Stimulated activated CD8-positive, alpha-beta memory T cell treated with anti-CD3 and anti-CD28 coated beads, Interleukin-4, amount 100 ng/mL, for 48 hours (primary cell): ENCODE data around the gene GLCCI1.
"Not testable (repeated sequence)": the region's sequence is repeated elsewhere in the genome, so short reads cannot be mapped to it uniquely, and the experiment has no call there.

Source experiments
- DNase-seq: peaks from one replicate; pipeline ENCODE4 v3.0.0-alpha.2; 2020

The GLCCI1 gene

DNA sequence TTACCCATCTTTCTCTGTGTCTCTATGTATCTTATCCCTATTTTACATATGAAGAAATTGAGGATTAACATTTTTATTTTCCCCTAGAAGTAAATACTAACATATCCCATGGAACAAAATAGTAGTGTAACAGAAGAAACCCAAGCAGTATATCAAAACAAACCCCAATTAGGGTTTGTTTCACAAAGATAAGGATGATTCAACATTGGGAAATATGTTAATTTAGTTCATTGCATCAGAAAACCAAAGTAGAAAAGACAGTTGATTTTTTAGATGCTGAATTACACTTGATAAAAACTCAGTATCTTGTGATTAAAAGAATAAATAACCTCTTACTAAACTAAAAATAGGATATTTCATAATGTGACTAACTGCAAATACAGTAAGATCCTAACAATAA lies 87.8 kb downstream of the GLCCI1 start:
- DNase-seq = no peak

DNA sequence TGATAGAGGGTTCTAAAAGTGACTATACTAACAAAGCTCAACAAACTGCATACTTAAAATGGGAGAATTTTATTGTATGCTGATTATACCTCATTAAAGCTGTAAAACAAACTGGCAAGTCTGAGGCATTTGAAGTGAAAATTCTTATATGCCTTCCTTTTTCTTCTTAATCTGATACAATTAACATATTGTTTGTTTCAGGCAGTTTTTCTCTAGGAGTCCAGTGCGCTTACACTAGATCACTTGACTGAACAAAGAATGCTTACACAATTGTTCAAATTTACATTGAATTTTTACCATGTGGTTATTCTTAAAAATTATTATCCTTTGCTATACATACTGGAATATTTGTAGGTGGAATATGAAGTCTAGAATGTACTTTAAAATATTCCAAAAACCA lies 89.0 kb downstream of the GLCCI1 start:
- no peak for DNase-seq

DNA sequence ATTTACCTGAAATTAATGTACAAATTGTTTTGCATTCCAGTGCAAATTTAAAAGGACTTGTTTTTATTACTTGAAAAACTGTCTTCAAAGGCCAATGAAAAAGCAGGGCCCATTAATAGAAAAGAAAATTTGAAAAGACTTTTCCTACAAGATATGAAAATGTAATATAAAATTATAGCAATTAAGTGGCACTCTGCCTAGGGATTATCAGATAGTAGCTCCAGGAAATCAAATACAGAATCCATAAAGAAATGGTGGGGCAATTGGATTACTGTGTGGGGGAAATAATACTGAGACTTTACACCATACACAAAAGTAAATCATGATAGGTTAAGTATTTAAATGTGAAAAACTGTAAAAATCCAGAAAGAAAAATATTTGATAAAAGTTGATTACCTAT lies 89.7 kb downstream of the GLCCI1 start:
- DNase-seq = no peak

DNA sequence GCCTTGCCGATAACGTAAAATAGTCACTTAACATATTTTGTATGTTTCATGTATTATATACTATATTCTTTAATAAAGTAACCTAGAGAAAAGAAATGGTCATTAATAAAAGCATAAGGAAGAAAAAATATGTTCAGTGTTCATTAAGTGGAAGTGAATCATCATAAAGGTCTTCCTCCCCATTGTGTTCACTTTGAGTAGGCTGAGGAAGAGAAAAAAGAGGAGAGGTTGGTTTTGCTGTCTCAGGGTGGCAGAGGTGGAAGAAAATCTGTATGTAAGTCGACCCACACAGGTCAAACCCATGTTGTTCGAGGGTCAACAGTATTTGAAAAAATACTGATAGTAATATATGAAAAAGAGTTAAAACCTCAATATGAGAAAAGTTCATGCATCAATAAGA lies 90.3 kb downstream of the GLCCI1 start:
- no peak for DNase-seq

DNA sequence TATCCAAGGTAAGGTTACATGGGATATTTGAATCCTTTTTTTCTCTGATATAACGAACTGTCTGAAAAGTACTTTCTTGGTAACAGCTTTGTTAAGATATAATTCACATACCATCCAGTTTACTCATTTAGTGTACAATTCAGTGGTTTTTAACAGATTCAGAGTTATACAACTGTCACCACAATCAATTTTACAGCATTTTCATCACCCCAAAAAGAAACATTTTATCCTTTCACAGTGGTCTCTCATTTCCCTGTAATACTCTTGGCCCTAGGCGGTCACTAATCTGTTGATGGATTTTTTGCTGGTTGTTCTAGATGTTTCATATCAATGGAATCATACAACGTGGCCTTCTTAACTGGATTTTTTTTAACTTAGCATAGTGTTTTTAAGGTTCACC lies 91.6 kb downstream of the GLCCI1 start:
- no peak for DNase-seq

DNA sequence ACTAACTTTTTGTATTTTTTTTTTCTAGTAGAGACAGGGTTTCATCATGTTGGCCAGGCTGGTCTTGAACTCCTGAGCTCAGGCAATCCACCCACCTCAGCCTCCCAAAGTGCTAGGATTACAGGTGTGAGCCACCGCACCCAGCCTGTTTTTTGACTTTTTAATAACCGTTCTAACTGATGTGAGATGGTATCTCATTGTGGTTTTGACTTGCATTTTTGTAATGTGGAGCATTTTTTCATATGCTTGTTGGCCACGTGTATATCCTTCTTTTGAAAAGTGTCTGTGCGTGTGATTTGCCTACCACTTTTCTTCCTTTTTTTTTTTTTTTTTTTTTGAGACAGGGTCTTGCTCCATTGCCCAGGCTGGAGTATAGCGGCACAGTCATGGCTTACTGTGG lies 94.7 kb downstream of the GLCCI1 start:
- DNase-seq = not testable (repeated sequence)

DNA sequence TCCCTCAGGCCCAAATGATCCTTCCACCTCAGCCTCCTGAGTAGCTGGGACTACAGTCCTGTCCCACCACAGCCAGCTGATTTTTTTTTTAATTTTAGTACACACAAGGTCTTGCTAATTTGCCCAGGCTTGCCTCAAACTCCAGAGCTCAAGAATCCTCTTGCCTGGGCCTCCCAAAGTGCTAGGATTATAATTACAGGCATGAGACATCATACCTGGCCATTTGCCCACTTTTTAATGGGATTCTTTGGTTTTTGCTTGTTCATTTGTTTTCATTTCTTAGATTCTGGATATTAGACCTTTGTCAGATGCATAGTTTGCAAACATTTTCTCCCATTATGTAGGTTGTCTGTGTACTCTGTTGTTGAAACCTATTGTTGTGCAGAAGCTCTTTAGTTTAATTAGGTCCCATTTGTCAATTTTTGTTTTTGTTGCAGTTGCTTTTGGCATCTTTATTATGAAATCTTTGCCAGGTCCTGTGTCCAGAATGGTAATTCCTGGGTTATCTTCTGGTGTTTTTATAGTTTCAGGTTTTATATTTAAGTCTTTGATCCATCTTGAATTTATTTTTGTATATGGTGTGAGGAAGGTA lies 95.2 kb downstream of the GLCCI1 start:
- DNase-seq = no peak

DNA sequence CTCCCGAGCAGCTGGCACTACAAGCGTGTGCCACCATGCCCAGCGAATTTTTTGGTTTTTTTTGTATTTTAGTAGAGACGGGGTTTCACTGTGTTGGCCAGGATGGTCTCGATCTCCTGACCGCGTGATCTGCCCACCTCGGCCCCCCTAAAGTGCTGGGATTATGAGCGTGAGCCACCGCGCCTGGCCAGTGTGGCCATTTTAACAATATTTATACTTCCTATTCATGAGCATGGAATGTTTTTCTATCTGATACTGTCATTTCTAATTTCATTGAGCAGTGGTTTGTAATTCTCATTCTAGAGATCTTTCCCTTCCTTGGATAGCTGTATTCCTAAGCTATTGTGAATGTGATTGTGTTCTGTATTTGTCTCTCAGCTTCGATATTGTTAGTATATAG lies 96.2 kb downstream of the GLCCI1 start:
- no peak for DNase-seq

DNA sequence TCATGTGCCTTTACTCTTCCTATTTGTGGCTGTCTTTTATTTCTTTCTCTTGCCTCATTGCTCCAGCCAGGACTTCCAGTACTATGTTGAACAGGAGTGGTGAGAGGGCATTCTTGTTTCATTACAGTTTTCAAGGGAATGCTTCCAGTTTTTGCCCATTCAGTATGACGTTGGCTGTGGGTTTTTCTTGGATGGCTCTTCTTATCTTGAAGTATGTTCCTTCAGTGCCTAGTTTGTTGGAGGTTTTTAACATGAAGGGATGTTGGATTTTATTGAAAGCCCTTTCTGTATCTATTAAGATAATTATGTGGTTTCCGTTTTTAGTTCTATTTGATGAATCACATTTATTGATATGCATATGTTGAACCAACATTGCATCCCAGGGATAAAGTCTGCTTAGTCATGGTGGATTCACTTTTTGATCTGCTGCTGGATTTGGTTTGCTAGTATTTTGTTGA lies 96.8 kb downstream of the GLCCI1 start:
- DNase-seq = no peak

DNA sequence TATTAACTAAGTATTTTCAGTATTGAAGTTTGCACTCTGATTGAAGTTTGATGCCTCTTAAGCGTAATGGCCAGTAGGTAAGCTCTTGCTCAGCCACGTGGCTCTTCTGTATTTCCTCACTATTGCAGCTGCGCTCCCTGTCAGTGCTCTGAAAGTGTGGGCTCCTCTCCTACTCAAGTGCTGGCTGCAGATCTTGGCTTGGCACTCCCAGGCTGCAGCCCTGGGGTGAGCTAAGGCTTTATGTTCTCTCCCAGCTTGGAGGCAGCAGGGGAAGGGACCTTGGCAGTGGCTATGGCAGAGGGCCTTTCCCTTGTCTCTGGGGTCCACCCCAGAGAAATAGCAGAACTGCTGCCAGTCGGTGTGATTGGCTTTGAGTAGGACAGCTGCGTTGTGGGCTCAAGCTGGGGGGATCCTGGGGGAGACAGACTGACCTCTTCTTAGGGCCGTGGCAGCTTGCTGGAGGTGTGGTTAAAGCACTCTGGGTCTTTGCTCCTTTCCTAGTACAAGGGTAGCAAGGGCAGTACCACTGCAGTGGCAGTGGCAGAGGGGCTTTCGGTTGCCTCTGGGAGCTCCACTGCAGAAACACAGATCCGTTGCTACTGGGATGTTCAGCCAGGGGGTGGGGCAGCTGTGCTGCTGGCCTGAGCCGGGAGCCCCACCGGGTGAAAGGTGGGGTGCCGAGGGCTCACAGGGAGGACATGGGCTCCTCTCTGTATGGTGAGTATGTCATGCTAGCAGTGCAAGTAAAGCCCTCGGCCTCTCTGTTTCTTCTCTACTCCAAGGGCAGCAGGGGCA lies 100.5 kb downstream of the GLCCI1 start:
- DNase-seq = no peak

DNA sequence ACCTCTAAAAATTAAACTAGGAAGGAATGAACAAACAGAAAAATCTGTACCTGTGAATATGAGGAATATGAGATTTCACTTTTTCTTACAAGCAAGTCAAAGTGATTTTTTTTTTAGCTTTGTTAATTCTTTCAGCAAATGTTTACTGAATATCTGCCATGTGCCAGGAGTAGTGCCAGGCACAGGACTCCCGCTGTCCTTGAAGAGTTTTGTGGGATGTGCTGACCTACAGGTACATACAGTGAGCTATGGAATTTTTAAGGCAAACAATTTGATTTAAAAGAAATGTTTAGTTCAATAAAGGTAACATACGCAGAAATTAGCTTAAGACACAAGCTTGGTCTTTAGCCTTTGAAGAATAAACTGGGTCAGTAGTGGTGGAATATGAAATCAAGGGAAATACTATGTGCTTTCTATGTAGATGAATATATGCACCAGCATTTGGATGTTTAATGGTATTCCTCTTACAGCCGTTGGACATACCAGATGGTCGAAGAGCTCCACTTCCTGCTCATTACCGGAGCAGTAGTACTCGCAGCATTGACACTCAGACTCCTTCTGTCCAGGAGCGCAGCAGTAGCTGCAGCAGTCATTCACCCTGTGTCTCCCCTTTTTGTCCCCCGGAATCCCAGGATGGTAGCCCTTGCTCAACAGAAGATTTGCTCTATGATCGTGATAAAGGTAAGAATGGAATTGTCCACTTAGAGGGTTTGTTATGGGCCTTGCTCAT lies 102.0 kb downstream of the GLCCI1 start:
- no peak for DNase-seq

DNA sequence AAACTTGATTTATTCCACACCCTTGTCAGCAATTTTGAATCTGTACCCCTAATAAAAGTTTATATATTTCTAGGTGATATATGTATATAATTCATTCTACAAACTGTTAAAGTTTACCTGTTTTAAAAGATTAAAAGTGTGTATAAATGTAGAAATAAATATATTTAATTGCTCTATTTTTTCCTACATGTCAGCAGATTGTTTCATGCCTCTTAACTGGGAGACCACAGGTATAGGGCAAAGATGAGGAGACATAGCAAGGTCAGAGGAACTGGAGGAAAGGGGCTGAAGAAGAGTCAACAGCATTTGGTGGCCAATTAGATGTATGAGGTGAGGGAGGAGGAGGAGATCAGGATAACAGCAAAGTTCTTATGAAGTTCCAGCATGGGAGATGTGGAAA lies 109.8 kb downstream of the GLCCI1 start:
- no peak for DNase-seq

DNA sequence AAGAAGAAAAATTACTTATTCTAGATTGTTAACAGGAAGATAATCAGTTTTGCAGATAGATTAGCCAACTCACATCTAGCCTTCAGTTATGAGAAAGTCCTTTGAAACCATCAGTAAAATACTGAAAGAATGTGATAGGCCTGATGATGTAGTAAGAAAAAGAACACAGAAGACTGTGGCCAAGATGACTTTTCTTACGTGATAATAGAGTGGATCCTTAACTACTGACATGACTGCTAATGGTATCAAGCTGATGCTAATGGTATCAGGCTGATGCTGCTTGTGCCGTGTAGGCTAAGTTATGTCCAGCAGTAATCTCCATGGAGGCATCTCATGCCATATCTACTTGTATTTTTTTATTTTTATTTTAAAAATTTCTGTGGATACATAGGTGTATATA lies 114.2 kb downstream of the GLCCI1 start:
- no peak for DNase-seq

DNA sequence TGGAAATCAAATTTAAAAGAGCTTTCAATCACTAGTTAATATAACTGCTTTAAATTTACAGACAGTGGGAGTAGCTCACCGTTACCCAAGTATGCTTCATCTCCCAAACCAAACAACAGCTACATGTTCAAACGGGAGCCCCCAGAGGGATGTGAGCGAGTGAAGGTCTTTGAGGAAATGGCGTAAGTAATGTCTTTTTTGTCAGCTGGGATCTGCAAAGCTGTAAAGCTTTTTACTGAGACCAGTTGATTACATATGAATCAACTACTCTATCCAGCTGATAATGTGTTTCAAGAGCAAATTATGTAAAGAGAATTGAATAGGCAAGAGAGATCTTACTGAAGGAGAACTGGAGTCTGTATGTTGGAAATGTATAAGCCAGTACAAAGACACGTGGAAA lies 116.2 kb downstream of the GLCCI1 start:
- DNase-seq = no peak

DNA sequence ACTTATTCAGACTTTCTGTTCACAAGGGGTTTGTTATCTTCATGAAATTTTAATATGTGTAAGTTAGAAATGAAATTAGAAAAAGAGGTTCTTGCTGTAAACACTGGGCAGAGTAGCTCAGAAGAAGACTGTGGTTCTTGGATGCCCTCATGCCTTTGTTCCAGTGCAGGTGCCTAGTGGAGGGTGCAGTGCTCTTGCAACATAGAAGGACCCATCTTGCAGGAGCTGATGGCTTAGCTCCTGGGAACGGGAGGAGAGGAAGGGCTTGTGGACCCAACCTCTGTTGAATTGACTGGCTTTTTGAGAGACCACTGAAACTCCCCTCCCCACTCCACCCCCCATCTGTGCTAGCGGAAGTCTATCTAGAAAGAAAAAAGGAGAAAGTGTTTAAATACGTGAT lies 116.8 kb downstream of the GLCCI1 start:
- no peak for DNase-seq

DNA sequence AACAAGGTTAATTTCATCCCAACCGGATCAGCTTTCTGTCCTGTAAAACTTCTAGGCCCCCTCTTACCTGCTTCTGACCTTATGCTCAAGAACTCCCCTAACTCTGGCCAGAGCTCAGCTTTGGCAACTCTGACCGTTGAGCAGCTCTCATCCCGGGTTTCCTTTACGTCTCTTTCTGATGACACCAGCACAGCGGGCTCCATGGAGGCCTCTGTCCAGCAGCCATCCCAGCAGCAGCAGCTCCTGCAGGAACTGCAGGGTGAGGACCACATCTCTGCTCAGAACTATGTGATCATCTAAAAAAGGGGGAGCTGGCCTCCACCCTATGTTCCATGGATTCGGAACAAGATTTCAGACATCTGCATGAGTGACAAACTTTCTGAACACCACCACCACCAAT lies 117.6 kb downstream of the GLCCI1 start:
- DNase-seq = no peak

DNA sequence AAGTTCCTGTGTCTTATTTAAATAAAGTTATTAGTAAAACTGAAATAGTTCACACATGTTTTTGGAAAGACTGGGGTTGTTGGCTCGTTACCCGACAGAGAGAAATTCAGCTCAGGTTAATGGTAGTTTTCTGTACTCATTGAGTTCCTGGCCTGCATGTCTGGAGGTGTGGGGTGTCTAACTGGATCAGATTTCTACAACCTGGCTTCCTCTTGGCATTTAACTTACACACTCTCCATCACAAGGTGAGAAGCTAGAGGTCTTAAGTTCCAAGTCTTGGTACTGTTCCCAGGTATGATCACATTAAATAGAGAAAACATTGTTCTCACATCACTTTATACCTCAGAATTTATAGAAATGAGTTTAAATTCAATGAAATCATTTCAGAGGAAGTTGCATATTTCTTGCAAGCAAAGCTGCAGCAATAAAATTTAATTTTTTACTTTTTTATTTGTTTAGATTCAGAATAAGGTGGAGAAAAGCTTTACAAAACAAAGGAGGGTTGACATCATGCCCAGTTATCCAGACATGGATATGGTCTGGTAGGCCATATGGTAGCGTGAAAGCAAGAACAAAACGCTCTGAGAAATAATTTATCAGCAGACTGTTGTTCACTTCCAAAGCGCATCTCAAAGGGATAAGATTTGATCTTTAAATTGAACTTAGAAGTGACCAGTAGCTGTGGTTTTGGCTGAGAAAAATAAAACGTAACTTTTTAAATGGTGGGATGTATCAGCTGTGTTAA lies 120.6 kb downstream of the GLCCI1 start:
- no peak for DNase-seq

DNA sequence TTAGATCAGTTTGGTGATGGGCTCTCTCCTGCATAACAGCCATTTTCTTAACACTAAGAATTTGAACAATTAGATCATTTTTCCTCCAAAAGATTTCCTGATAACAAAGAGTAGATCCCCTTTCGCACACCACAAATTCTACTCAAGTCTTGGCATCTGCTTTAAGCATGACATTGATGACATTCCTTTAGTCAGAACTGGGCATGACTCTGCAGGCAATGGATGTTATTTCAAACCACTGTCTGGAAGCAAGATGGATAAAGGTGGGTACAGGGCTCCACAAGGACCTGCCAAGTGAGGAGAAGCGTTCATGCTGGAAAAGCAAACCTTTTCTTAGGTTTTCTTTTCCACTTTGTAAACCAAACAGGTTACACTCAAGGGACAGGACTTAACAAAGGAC lies 123.5 kb downstream of the GLCCI1 start:
- no peak for DNase-seq

DNA sequence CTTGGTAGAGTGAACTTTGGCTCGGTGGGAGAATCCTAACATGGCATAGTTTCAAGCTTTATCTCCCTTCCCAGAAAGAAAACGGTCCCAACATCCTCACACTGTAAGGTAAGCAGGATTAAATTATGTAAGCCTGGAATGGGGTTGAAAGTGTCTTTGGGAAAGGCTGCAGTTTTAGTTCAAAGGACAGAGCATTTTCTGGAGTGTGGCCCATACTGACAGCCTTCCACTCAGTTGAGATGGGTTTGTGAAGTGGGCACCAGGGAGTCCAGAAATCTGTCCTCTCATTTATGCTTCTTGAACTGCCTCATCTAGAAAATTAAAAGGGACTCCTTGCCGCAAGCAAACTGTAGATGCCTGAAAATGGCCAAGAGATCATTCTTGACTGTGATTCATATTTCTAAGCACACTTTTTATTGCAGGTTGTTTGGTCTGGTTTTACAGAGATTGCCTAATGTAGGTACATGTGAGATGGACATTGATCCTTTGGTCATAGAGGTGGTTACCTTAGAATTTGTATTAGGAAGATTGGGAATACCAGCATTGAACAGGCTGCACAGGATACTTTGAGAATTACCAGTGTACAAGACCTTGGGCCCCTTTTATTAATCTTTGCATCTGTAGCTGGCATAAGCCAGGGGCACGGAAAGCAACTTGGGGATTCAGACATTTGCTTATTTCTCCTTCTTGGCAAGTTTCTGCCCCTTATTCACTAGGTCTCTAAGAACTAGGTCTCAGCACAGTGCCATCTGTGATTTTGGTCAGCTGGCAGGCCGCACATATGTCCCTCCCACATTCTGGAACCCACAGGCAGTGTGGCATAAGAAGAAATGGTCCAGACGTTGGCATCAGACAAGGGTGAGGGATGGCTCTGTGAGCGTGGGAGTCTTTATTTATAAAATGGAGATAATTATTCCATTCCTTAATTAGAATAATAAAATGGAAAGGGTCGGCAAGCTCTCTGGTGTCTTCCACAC lies 125.9 kb downstream of the GLCCI1 start:
- DNase-seq = no peak

DNA sequence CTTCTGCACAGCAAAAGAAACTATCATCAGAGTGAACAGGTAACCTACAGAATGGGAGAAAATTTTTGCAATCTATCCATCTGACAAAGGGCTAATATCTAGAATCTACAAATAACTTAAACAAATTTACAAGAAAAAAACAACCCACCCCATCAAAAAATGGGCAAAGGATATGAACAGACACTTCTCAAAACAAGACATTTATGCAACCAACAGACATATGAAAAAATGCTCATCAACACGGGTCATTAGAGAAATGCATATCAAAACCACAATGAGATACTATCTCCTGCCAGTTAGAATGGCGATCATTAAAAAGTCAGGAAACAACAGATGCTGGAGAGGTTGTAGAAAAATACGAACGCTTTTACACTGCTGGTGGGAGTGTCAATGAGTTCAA lies 132.7 kb downstream of the GLCCI1 start:
- not testable (repeated sequence) for DNase-seq

DNA sequence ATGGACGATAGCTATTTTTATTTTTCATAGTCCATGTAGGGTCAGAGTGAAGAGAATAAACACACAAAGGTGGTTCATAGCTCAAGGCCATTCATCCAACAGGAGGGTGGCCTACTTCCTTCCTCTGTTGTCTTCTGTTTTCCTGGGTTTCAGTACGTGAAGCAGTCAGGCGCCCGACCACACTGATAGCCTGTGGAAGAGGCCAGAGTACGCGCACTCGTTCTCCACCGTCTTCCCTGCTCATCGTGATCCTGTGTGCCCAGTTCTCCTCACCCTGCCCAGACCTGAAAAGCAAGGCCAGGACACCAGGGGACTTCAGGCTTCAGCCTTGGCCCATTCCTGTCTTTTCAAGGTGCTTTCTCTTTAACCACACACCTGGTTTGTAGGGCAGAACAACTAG lies 134.7 kb downstream of the GLCCI1 start:
- no peak for DNase-seq

DNA sequence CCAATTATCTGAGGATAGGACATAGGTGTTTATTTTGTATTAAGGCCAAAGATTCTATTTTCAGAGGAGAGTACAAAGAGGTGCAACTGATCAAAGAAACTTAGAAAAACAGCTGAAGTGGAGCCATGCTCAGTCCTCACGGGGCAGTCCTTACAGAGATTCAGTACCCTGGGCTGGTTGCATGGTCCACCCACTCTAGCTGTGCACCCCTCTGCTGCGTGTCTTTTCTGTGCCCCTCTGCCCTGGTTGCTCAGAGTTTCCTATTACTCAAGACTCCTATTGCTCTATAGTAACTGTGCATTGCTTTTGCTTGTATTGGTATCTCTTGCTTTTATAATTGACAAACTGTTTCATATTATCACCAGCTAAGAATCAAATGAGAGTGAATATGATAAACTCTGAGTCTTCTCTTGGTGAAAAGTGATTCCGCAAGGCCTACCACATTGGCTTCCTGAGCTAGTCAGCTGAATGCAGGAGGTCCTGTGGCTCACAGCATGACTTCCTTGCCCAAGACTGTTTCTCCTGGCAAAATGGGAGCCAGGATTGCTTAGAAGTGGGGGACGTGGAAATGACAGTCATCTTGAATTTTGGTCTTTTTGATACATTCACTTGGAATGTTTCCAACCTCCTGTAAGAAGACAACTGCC lies 137.0 kb downstream of the GLCCI1 start:
- no peak for DNase-seq
